ENCODE results near the gene CCM2.
A peak's percentile ranks its signal among the peaks of the same experiment; 100 is the strongest.
"Not testable (repeated sequence)": the region's sequence is repeated elsewhere in the genome, so short reads cannot be mapped to it uniquely, and the experiment has no call there.

CCM2 gene

DNA sequence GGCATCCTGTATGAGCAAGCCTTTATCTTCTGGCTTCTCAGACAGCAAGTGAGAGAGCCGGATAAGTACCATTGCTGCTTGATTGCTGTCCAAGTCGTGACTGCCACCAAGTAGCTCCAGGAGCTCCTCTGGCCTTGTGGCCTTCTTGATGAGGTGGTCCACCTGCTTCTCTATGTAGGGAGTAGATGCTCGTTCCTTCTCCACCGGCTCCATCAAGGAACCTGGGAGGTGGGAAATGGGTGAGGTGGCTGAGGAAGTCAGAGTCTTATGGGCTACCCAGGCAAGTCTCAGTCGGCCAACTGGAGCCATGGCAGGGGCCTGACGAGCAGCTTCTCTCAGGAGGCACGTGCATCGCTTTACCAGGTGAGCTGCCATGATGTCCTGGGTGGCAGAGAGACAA, 108.9 kb downstream of the CCM2 start:
- peak overlapping the region; percentile 31 for H3K4me3 ChIP-seq (replicated peaks; ENCODE audit: low read depth, low read length)
- DNase-seq (ENCODE audit: extremely low read depth, low read depth), result no peak
- TF ChIP-seq CTCF (IDR thresholded peaks at IDR 0.05; ENCODE audit: low read depth, low read length, missing control alignments), result no peak

DNA sequence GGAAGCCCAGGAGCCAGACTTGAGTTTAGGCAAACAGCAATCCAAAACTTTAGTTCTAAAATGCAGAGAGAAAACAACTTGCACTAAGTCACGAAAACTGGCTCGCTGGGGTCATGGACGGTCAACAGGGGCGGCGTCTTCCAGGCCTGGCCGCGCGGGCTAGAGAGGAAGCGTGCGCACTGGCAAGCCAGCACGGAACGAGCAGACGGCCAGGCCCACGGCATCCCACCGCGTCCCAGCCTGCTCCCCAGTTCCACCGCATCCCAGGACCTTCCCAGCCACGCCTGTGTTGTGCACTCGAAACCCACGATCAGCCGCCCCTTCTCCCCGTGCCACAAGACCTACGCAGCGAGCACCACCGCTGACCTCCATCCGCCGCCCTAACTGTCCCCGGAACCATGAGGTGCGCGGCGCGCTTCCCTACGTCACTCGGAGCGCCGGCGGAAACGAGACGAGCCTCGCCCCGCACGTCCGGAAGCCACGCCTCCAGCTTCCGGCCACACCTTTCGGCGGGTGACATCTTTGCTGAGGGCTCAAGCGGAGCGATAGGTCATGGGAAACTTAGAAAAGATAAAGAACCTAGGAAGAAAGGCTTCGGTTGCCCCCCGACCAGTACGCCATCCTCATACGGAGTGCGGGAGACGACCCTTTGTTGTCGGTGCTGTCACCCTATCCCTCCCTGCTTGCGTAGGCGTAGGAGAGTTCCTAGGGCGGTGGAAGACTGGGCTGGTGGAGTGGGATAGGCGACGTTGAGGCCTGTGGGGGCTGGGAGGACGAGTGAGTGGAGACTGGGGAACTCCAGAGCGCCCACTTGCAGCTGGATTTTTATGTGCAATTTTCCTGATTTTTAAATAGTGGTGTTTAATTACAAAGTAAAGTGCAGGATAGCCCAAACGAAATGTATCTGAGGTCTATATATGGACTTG, 111.6 kb downstream of the CCM2 start, which contains the start of gene TBRG4:
Gene TBRG4 (minus strand): TSS at position 400 of the 926 bp plus-strand sequence. CDS start 2,460 bp downstream, outside the sequence.
- TF ChIP-seq CTCF (IDR thresholded peaks at IDR 0.05; ENCODE audit: low read depth, low read length, missing control alignments), result no peak

GRCh38 chr7:45112648-45113047, 112.6 kb downstream of the CCM2 start:
- peak overlapping the region; percentile 90 for H3K4me3 ChIP-seq (replicated peaks; ENCODE audit: low read depth, low read length)
- DNase-seq (ENCODE audit: extremely low read depth, low read depth), result no peak
- no peak for TF ChIP-seq CTCF (IDR thresholded peaks at IDR 0.05; ENCODE audit: low read depth, low read length, missing control alignments)

More for the DNA sequence above, 111.6 kb downstream of the CCM2 start, which contains the start of gene TBRG4:
- peak within 1 kb of the TSS; percentile 90 for H3K4me3 ChIP-seq (replicated peaks; ENCODE audit: low read depth, low read length)
- DNase-seq (ENCODE audit: extremely low read depth, low read depth), result peak; percentile 78

- DNase-seq (ENCODE audit: extremely low read depth, low read depth); H3K4me3 ChIP-seq (replicated peaks; ENCODE audit: low read depth, low read length): not testable (repeated sequence)
Measured at GRCh38 chr7:45114257-45114656, 114.3 kb downstream of the CCM2 start.

- no peak for DNase-seq (ENCODE audit: extremely low read depth, low read depth)
- no peak overlapping the region for H3K4me3 ChIP-seq (replicated peaks; ENCODE audit: low read depth, low read length)
- no peak for TF ChIP-seq CTCF (IDR thresholded peaks at IDR 0.05; ENCODE audit: low read depth, low read length, missing control alignments)
Measured at GRCh38 chr7:45114926-45115325, 114.9 kb downstream of the CCM2 start.

GRCh38 chr7:45116048-45116447, 116.0 kb downstream of the CCM2 start:
- no peak for TF ChIP-seq CTCF (IDR thresholded peaks at IDR 0.05; ENCODE audit: low read depth, low read length, missing control alignments)
- H3K4me3 ChIP-seq (replicated peaks; ENCODE audit: low read depth, low read length), result no peak overlapping the region
- DNase-seq (ENCODE audit: extremely low read depth, low read depth), result no peak

GRCh38 chr7:45117582-45117981, 117.6 kb downstream of the CCM2 start:
- no peak for TF ChIP-seq CTCF (IDR thresholded peaks at IDR 0.05; ENCODE audit: low read depth, low read length, missing control alignments)
- no peak for DNase-seq (ENCODE audit: extremely low read depth, low read depth)

More at GRCh38 chr7:45117582-45117981, 117.6 kb downstream of the CCM2 start:
- no peak overlapping the region for H3K4me3 ChIP-seq (replicated peaks; ENCODE audit: low read depth, low read length)
